Measurements from ENCODE around the gene MEGF6. TPM values are rescaled to one million over a fixed set of nuclear protein-coding genes. Genes with fewer than 3 reads are reported as not detected.

The MEGF6 gene
- total RNA-seq, 1 donor from 2014 or later = 10.9 TPM

DNA sequence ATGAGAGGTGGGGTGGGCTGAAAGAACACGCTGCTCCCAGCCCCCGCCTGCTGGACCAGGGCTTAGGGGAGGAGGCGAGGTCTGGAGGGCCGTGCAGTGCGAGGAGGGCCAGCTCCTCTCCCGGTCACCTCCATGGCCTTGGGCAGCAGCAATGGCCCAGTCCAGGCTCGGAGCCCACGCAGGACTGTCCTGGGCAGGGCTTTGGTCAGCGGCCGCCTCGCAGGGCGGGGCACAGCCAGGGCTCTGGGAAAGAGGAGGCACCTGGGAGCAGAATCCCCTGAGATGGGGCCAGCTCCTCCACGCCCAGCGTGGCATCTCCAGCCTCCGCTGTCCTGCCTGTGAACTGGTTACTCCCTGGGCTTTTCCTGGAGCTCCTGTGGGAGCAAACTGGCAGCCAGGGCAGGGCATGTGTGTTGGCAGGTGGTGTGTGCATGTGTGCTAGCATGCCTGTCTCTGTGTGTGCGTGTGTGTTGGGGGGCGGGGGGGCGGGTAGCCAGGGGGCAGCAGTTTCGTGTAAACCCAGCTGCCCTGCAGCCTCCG is 129.4 kb downstream of the MEGF6 start:
- intact Hi-C loops (cut with micrococcal nuclease) = no loop called here
- no peak for DNase-seq
- peaks cover 4% of the 10 kb centered on the region for H3K27me3 Mint-ChIP-seq
- ChIA-PET CTCF (interaction anchor here (2.1 kb wide), 1 partner anchor 29 kb away, joined by 7 read pairs; no protein-coding TSS in a partner anchor), POLR2A (no interaction called here)
- H3K27ac Mint-ChIP-seq = no peak overlapping the region
- ATAC-seq (ENCODE audit: low read depth) = no peak
- no peaks in the 10 kb centered on the region for H3K4me1 Mint-ChIP-seq
- H3K4me3 Mint-ChIP-seq = no peak overlapping the region
- TF ChIP-seq, protein P1, sequence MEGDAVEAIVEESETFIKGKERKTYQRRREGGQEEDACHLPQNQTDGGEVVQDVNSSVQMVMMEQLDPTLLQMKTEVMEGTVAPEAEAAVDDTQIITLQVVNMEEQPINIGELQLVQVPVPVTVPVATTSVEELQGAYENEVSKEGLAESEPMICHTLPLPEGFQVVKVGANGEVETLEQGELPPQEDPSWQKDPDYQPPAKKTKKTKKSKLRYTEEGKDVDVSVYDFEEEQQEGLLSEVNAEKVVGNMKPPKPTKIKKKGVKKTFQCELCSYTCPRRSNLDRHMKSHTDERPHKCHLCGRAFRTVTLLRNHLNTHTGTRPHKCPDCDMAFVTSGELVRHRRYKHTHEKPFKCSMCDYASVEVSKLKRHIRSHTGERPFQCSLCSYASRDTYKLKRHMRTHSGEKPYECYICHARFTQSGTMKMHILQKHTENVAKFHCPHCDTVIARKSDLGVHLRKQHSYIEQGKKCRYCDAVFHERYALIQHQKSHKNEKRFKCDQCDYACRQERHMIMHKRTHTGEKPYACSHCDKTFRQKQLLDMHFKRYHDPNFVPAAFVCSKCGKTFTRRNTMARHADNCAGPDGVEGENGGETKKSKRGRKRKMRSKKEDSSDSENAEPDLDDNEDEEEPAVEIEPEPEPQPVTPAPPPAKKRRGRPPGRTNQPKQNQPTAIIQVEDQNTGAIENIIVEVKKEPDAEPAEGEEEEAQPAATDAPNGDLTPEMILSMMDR (IDR thresholded peaks at IDR 0.05) = no peak
- H3K9me3 Mint-ChIP-seq = no peaks in the 10 kb centered on the region
- H3K36me3 Mint-ChIP-seq (ENCODE audit: low read depth) = no peaks in the 10 kb centered on the region

- no peak overlapping the region for H3K4me3 Mint-ChIP-seq
- H3K27ac Mint-ChIP-seq = no peak overlapping the region
- ChIA-PET CTCF (no interaction called here), POLR2A (no interaction called here)
- no peaks in the 10 kb centered on the region for H3K36me3 Mint-ChIP-seq (ENCODE audit: low read depth)
- no peaks in the 10 kb centered on the region for H3K9me3 Mint-ChIP-seq
- H3K27me3 Mint-ChIP-seq = peaks cover 4% of the 10 kb centered on the region
- DNase-seq = no peak
- no peak for ATAC-seq (ENCODE audit: low read depth)
- intact Hi-C loops (cut with micrococcal nuclease) = no loop called here
- no peaks in the 10 kb centered on the region for H3K4me1 Mint-ChIP-seq
- TF ChIP-seq, protein P1 (IDR thresholded peaks at IDR 0.05) = no peak
These were observed 130.3 kb downstream of the MEGF6 start for GRCh38 chr1:3481046-3481445.

DNA sequence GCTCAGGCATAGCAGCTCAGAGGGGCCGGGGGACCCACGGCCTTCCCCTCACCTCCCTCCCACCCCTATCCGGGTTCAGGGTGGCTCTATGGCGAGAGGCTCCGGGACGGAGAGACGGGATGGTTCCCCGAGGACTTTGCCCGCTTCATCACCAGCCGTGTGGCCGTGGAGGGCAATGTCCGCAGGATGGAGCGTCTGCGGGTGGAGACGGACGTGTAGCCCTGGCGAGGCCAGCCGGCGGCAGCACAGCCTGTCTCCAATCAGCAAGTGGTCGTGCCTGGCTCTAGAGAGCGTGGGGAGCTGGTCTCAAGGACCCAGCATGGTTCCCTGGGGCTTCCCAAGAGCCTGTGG is 131.0 kb downstream of the MEGF6 start:
- Mint-ChIP-seq H3K4me3 (no peak overlapping the region), H3K27ac (no peak overlapping the region), H3K4me1 (no peaks in the 10 kb centered on the region), H3K27me3 (peaks cover 4% of the 10 kb centered on the region), H3K36me3 (ENCODE audit: low read depth) (no peaks in the 10 kb centered on the region), H3K9me3 (no peaks in the 10 kb centered on the region)
- TF ChIP-seq, protein P1 (IDR thresholded peaks at IDR 0.05) = no peak
- intact Hi-C loops (cut with micrococcal nuclease) = no loop called here
- DNase-seq = no peak
- ChIA-PET POLR2A (no interaction called here), CTCF (no interaction called here)
- no peak for ATAC-seq (ENCODE audit: low read depth)

DNA sequence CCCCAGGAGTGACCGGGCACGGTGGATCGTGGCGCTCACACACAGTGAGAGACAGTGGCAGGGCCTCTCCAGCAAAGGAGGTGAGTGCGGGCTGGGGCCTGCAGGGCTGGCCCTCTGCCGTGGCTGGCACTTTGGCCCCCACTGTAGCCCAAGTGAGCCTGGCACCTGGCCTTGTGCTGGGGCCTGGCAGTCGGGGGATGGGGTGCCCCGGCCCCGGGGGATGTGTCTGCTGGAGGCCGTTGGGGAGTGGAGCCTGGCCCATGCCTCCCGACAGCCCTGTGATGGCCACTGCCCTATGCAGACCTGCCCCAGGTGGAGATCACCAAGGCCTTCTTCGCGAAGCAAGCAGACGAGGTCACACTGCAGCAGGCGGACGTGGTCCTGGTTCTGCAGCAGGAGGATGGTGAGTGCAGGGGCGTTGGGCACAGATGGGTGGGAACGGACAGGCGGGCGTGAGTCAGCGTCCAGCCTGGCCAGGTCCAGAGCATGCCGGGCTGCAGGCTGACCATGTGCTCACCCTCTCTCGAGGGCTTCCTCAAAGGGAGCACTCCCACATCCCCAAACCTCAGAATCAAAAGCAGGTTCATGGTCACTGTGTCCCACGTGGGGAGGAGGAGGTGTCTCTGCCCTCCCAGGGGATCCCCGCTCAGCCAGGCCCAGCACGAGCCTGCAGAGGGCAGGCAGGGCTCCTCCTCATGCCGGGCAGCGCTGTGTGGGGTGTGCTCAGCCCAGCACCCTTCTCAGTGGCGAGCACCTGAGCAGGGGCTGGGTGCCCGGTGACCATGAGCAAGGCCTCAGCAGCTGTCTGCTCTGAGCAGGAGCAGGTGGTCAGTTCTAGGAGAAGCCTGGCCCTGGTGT is 131.6 kb downstream of the MEGF6 start:
- Mint-ChIP-seq H3K27ac (no peak overlapping the region), H3K36me3 (ENCODE audit: low read depth) (no peaks in the 10 kb centered on the region), H3K4me3 (no peak overlapping the region), H3K9me3 (no peaks in the 10 kb centered on the region), H3K27me3 (peaks cover 4% of the 10 kb centered on the region), H3K4me1 (no peaks in the 10 kb centered on the region)
- CTCF ChIA-PET = no interaction called here
- no peak for DNase-seq
- TF ChIP-seq, protein P1 (IDR thresholded peaks at IDR 0.05) = no peak
- ATAC-seq (ENCODE audit: low read depth) = no peak
- POLR2A ChIA-PET = no interaction called here
- intact Hi-C loops (cut with micrococcal nuclease) = no loop called here

DNA sequence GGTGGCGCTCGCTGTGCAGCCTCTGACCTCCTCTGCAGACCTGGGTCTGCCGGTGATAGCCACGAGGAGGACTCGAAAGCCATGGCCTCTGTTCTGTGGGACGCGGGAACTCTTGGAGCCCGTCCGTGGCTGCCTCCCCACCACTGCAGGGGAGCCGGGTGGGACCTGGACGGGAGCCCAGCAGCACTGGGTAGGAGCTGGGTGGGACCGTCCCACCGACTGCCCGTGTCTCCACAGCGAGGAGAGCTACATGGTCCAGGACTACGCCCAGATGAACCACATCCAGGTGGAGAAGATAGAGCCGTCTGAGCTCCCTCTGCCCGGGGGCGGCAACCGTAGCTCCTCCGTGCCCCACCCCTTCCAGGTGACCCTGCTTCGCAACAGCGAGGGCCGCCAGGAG is 133.1 kb downstream of the MEGF6 start:
- Mint-ChIP-seq H3K36me3 (ENCODE audit: low read depth) (no peaks in the 10 kb centered on the region), H3K9me3 (no peaks in the 10 kb centered on the region), H3K4me1 (no peaks in the 10 kb centered on the region), H3K27ac (no peak overlapping the region), H3K27me3 (no peaks in the 10 kb centered on the region), H3K4me3 (no peak overlapping the region)
- DNase-seq = no peak
- ATAC-seq (ENCODE audit: low read depth) = no peak
- TF ChIP-seq, protein P1 (IDR thresholded peaks at IDR 0.05) = no peak
- ChIA-PET CTCF (no interaction called here), POLR2A (no interaction called here)
- intact Hi-C loops (cut with micrococcal nuclease) = no loop called here

All from activated B cell treated with CpG ODN at 0.5 μM for 24 hours (primary cell).